ENCODE results near the gene CLEC10A. TPM values are rescaled to one million over a fixed set of nuclear protein-coding genes. Genes with fewer than 3 reads are reported as not detected.

The CLEC10A gene
- total RNA-seq, 1 donor from 2014 or later, result 2.9 TPM

- Histone ChIP-seq H3K27me3 (ENCODE audit: low read depth) (peaks cover 19% of the 10 kb centered on the region), H3K9me3 (replicated peaks) (peaks cover 19% of the 10 kb centered on the region), H3K4me3 (no peak overlapping the region), H3K4me1 (no peaks in the 10 kb centered on the region), H3K27ac (replicated peaks) (no peak overlapping the region), H3K36me3 (no peaks in the 10 kb centered on the region)
- TF ChIP-seq CTCF (IDR thresholded peaks at IDR 0.05; ENCODE audit: borderline replicate concordance), result no peak
- intact Hi-C loops (cut with micrococcal nuclease), result no loop called here
- no peak for DNase-seq
Observed at GRCh38 chr17:7070712-7071111, 9.3 kb downstream of the CLEC10A start.

GRCh38 chr17:7068268-7068667 is 11.8 kb downstream of the CLEC10A start:
- Histone ChIP-seq H3K36me3 (no peaks in the 10 kb centered on the region), H3K9me3 (replicated peaks) (peaks cover 19% of the 10 kb centered on the region), H3K4me1 (no peaks in the 10 kb centered on the region), H3K4me3 (no peak overlapping the region), H3K27me3 (ENCODE audit: low read depth) (peaks cover 36% of the 10 kb centered on the region), H3K27ac (replicated peaks) (no peak overlapping the region)
- no peak for TF ChIP-seq CTCF (IDR thresholded peaks at IDR 0.05; ENCODE audit: borderline replicate concordance)
- DNase-seq, result no peak
- intact Hi-C loops (cut with micrococcal nuclease), result no loop called here

- H3K4me3 ChIP-seq, result no peak overlapping the region
- H3K27ac ChIP-seq (replicated peaks), result no peak overlapping the region
- TF ChIP-seq CTCF (IDR thresholded peaks at IDR 0.05; ENCODE audit: borderline replicate concordance), result no peak
- H3K9me3 ChIP-seq (replicated peaks), result peaks cover 19% of the 10 kb centered on the region
- no peak for DNase-seq
- intact Hi-C loops (cut with micrococcal nuclease), result no loop called here
- H3K4me1 ChIP-seq, result no peaks in the 10 kb centered on the region
- H3K27me3 ChIP-seq (ENCODE audit: low read depth), result peaks cover 45% of the 10 kb centered on the region
- H3K36me3 ChIP-seq, result no peaks in the 10 kb centered on the region
Observed at GRCh38 chr17:7067198-7067597, 12.9 kb downstream of the CLEC10A start.

GRCh38 chr17:7064261-7064660 is 15.8 kb downstream of the CLEC10A start:
- no peak overlapping the region for H3K4me3 ChIP-seq
- no peaks in the 10 kb centered on the region for H3K36me3 ChIP-seq
- peaks cover 18% of the 10 kb centered on the region for H3K9me3 ChIP-seq (replicated peaks)
- H3K4me1 ChIP-seq, result no peaks in the 10 kb centered on the region
- H3K27me3 ChIP-seq (ENCODE audit: low read depth), result peaks cover 59% of the 10 kb centered on the region
- intact Hi-C loops (cut with micrococcal nuclease), result no loop called here
- no peak overlapping the region for H3K27ac ChIP-seq (replicated peaks)
- DNase-seq, result no peak
- TF ChIP-seq CTCF (IDR thresholded peaks at IDR 0.05; ENCODE audit: borderline replicate concordance), result no peak

- no peak overlapping the region for H3K4me3 ChIP-seq
- no peak overlapping the region for H3K27ac ChIP-seq (replicated peaks)
- intact Hi-C loops (cut with micrococcal nuclease), result no loop called here
- no peak for TF ChIP-seq CTCF (IDR thresholded peaks at IDR 0.05; ENCODE audit: borderline replicate concordance)
- H3K4me1 ChIP-seq, result no peaks in the 10 kb centered on the region
- H3K27me3 ChIP-seq (ENCODE audit: low read depth), result peaks cover 59% of the 10 kb centered on the region
- H3K9me3 ChIP-seq (replicated peaks), result peaks cover 13% of the 10 kb centered on the region
- no peaks in the 10 kb centered on the region for H3K36me3 ChIP-seq
- no peak for DNase-seq
Observed at GRCh38 chr17:7063518-7064094, 16.4 kb downstream of the CLEC10A start.
